Activated naive CD8-positive, alpha-beta T cell (primary cell): ENCODE results near the gene RAB3D.

Experiments
- H3K27ac Mint-ChIP-seq: one replicate; pipeline ENCODE4 v1.8.0; 2021; ENCODE audit warnings: mixed read lengths
- H3K27me3 Mint-ChIP-seq: one replicate; pipeline ENCODE4 v1.8.0; 2021; ENCODE audit warnings: mixed read lengths
- H3K36me3 Mint-ChIP-seq: one replicate; pipeline ENCODE4 v1.8.0; 2021; ENCODE audit warnings: mixed read lengths
- H3K4me1 Mint-ChIP-seq: one replicate; pipeline ENCODE4 v1.8.0; 2021; ENCODE audit warnings: low read depth, mixed read lengths
- H3K4me3 Mint-ChIP-seq: one replicate; pipeline ENCODE4 v1.8.0; 2021; ENCODE audit warnings: mild to moderate bottlenecking, mixed read lengths
- H3K9me3 Mint-ChIP-seq: one replicate; pipeline ENCODE4 v1.8.0; 2021; ENCODE audit warnings: low read depth, mixed read lengths

Gene RAB3D

GRCh38 chr19:11374433-11375142 is 35.1 kb upstream of the RAB3D start, which contains the start of gene SWSAP1:
TSS of gene SWSAP1 (plus strand) at chr19:11374666. CDS start at chr19:11374681, 15 bp downstream.
- peak within 1 kb of the TSS; percentile 24 for H3K4me3 Mint-ChIP-seq
- peaks cover 9% of the 10 kb centered on the region for H3K36me3 Mint-ChIP-seq
- no peaks in the 10 kb centered on the region for H3K9me3 Mint-ChIP-seq
- H3K4me1 Mint-ChIP-seq, result peaks cover 31% of the 10 kb centered on the region
- H3K27ac Mint-ChIP-seq, result no peak within 1 kb of the TSS
- H3K27me3 Mint-ChIP-seq, result no peaks in the 10 kb centered on the region

- H3K9me3 Mint-ChIP-seq, result no peaks in the 10 kb centered on the region
- no peak overlapping the region for H3K27ac Mint-ChIP-seq
- no peaks in the 10 kb centered on the region for H3K27me3 Mint-ChIP-seq
- peaks cover 14% of the 10 kb centered on the region for H3K36me3 Mint-ChIP-seq
- H3K4me1 Mint-ChIP-seq, result peaks cover 31% of the 10 kb centered on the region
- H3K4me3 Mint-ChIP-seq, result no peak overlapping the region
These were observed 34.5 kb upstream of the RAB3D start for GRCh38 chr19:11373885-11374432.

- no peaks in the 10 kb centered on the region for H3K27me3 Mint-ChIP-seq
- peaks cover 14% of the 10 kb centered on the region for H3K36me3 Mint-ChIP-seq
- peak overlapping the region; percentile 24 for H3K4me3 Mint-ChIP-seq
- no peaks in the 10 kb centered on the region for H3K9me3 Mint-ChIP-seq
- no peak overlapping the region for H3K27ac Mint-ChIP-seq
- H3K4me1 Mint-ChIP-seq, result peaks cover 26% of the 10 kb centered on the region
These were observed 33.9 kb upstream of the RAB3D start for GRCh38 chr19:11373166-11373884.

- Mint-ChIP-seq H3K27me3 (no peaks in the 10 kb centered on the region), H3K4me1 (peaks cover 10% of the 10 kb centered on the region), H3K27ac (no peak overlapping the region), H3K9me3 (no peaks in the 10 kb centered on the region), H3K4me3 (no peak overlapping the region), H3K36me3 (peaks cover 11% of the 10 kb centered on the region)
These were observed 31.3 kb upstream of the RAB3D start for GRCh38 chr19:11370744-11371143.

GRCh38 chr19:11367528-11367927 is 28.1 kb upstream of the RAB3D start:
- no peak overlapping the region for H3K4me3 Mint-ChIP-seq
- peaks cover 2% of the 10 kb centered on the region for H3K4me1 Mint-ChIP-seq
- H3K36me3 Mint-ChIP-seq, result peaks cover 12% of the 10 kb centered on the region
- no peaks in the 10 kb centered on the region for H3K27me3 Mint-ChIP-seq
- H3K9me3 Mint-ChIP-seq, result no peaks in the 10 kb centered on the region
- no peak overlapping the region for H3K27ac Mint-ChIP-seq

- no peaks in the 10 kb centered on the region for H3K9me3 Mint-ChIP-seq
- H3K4me3 Mint-ChIP-seq, result no peak overlapping the region
- no peaks in the 10 kb centered on the region for H3K27me3 Mint-ChIP-seq
- H3K4me1 Mint-ChIP-seq, result no peaks in the 10 kb centered on the region
- H3K27ac Mint-ChIP-seq, result no peak overlapping the region
- H3K36me3 Mint-ChIP-seq, result peaks cover 8% of the 10 kb centered on the region
These were observed 26.2 kb upstream of the RAB3D start for GRCh38 chr19:11365557-11366117.

DNA sequence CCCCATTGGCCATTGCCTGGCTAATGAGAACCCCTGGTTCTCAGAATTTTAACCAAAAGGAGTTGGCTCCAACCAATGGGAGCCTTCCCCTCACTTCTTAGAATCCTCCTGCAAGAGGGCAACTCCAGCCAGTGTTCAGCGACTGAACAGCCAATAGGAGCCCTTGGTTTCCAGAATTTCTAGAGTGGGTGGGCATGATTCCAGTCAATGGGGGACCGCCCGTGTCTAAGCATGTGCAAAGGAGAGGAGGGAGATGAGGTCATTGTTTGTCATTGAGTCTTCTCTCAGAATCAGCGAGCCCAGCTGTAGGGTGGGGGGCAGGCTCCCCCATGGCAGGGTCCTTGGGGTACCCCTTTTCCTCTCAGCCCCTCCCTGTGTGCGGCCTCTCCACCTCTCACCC is 25.5 kb upstream of the RAB3D start:
- peaks cover 8% of the 10 kb centered on the region for H3K36me3 Mint-ChIP-seq

GRCh38 chr19:11364296-11364904 is 24.9 kb upstream of the RAB3D start:
- Mint-ChIP-seq H3K36me3 (peaks cover 6% of the 10 kb centered on the region), H3K27me3 (no peaks in the 10 kb centered on the region), H3K27ac (no peak overlapping the region), H3K9me3 (no peaks in the 10 kb centered on the region), H3K4me1 (no peaks in the 10 kb centered on the region), H3K4me3 (no peak overlapping the region)

More for the DNA sequence above, 25.5 kb upstream of the RAB3D start:
- H3K27me3 Mint-ChIP-seq, result no peaks in the 10 kb centered on the region
- H3K9me3 Mint-ChIP-seq, result no peaks in the 10 kb centered on the region
- H3K27ac Mint-ChIP-seq, result no peak overlapping the region
- no peak overlapping the region for H3K4me3 Mint-ChIP-seq
- H3K4me1 Mint-ChIP-seq, result no peaks in the 10 kb centered on the region

- no peaks in the 10 kb centered on the region for H3K9me3 Mint-ChIP-seq
- H3K27me3 Mint-ChIP-seq, result no peaks in the 10 kb centered on the region
- H3K36me3 Mint-ChIP-seq, result peaks cover 2% of the 10 kb centered on the region
- no peaks in the 10 kb centered on the region for H3K4me1 Mint-ChIP-seq
- H3K4me3 Mint-ChIP-seq, result no peak overlapping the region
- no peak overlapping the region for H3K27ac Mint-ChIP-seq
These were observed 24.4 kb upstream of the RAB3D start for GRCh38 chr19:11363881-11364280.

DNA sequence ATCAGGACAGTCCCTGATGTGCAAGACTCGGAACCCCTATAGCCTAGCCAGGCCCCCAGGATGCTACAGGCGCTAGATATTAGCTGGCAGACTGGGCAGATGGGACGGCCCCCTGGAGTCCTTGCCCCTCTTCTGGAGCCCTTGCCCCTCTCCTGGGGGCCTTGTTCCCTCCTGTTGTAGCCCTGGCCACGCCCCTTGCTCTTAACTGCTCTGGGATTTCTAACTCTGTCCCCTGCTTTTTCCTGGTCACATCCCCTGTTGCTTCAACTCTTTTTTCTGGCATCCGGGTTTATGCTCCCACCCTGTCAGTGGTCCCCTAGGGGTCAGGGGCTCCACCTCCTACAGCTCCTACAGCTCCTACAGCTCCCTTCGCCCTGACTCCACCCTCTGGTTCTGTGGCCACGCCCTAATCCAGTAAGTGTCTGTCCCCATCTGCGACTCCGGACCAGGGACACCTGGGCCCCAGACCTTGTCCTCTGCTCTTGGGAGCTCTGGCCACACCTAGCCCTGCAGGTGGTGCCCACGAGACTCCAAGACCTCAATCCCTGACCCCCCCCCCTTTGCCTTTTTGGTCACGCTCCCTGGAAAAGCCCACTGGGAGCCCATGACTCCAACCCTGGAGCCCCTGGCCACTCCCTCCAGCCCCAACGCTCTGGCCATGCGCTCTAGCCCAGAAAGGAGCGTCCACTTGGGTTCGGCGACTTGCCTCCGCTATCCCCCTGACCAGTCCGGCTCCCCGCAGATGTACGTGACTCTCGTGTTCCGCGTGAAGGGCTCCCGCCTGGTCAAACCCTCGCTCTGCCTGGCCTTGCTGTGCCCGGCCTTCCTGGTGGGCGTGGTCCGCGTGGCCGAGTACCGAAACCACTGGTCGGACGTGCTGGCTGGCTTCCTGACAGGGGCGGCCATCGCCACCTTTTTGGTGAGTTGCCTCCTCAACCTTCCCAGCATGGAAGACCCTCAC is 22.6 kb upstream of the RAB3D start:
- no peaks in the 10 kb centered on the region for H3K9me3 Mint-ChIP-seq
- H3K27me3 Mint-ChIP-seq, result no peaks in the 10 kb centered on the region
- no peaks in the 10 kb centered on the region for H3K4me1 Mint-ChIP-seq
- H3K27ac Mint-ChIP-seq, result no peak overlapping the region
- no peak overlapping the region for H3K4me3 Mint-ChIP-seq
- H3K36me3 Mint-ChIP-seq, result peaks cover 2% of the 10 kb centered on the region

- Mint-ChIP-seq H3K4me1 (peaks cover 3% of the 10 kb centered on the region), H3K27me3 (peaks cover 2% of the 10 kb centered on the region), H3K4me3 (no peak overlapping the region), H3K36me3 (peaks cover 2% of the 10 kb centered on the region), H3K9me3 (no peaks in the 10 kb centered on the region), H3K27ac (no peak overlapping the region)
These were observed 21.7 kb upstream of the RAB3D start for GRCh38 chr19:11361037-11361770.

GRCh38 chr19:11359421-11359820 is 20.0 kb upstream of the RAB3D start:
- Mint-ChIP-seq H3K27me3 (peaks cover 6% of the 10 kb centered on the region), H3K9me3 (no peaks in the 10 kb centered on the region), H3K4me1 (peaks cover 9% of the 10 kb centered on the region), H3K4me3 (no peak overlapping the region), H3K27ac (no peak overlapping the region), H3K36me3 (peaks cover 2% of the 10 kb centered on the region)

DNA sequence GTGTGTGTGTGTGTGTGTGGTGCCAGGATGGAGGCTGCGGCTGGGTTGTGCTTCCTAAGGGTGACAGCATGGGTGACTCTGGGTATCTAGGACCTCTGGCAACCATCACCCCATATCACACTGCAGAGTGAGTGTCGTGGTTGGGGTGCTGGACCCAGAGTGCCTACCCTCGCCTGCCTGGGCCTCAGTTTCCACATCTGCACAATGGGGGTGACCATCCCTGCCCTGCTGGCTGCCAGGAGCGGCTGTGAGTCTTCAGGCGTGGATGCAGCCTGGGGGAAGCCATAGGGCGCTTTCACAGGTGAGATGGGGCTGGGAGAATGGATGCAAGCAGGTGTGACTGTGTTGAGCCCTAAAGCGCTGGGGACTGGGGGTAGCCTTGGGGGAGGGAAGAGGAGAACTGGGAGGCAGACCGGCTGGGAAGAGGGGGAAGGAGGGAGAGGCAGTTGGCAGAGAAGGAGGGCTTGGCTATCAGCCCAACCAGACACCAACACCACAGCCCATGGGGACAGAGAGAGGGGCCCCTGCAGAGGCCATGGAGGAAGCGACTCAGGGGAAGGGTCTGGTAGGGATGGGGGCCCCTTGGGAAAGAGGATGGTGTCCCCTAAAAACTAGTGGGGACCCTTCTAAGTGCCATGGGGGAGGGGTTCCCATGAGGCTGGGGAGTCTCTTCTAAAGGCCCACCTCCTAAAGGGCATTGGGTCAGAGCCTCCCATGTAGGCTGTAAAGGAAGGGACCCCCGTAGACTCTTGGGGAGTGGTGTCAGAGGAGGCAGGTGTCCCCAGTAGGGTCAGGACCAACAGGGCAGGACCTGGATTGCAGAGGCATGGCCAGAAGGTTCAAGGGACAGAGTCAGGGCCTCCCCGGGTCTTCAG is 17.5 kb upstream of the RAB3D start:
- peaks cover 2% of the 10 kb centered on the region for H3K36me3 Mint-ChIP-seq
- peak overlapping the region; percentile 76 for H3K4me3 Mint-ChIP-seq
- H3K27me3 Mint-ChIP-seq, result peaks cover 6% of the 10 kb centered on the region
- peaks cover 9% of the 10 kb centered on the region for H3K4me1 Mint-ChIP-seq
- no peaks in the 10 kb centered on the region for H3K9me3 Mint-ChIP-seq
- no peak overlapping the region for H3K27ac Mint-ChIP-seq
